HepG2 (cell line): Measurements from ENCODE around the gene ACSS1. TPM values are rescaled to one million over a fixed set of nuclear protein-coding genes. Genes with fewer than 3 reads are reported as not detected.

Experiments used
- ATAC-seq: fragments of 200-7000 bp; cut with Tn5 transposase; 3 replicates; pipeline ENCODE4 v1.9.1; 2020; ENCODE audit warnings: mild to moderate bottlenecking, moderate library complexity
- BruUV-seq: library from RNA; stranded (reverse); fragments of 400-500 nt; replicated peaks from 2 replicates; lab custom pipeline; 2021; lab: Mats Ljungman, UMichigan
- CTCF ChIA-PET: fragments of 300-600 bp; formaldehyde crosslinking; extraction: SDS; loops from one replicate; lab custom pipeline; 2021; ENCODE audit warnings: low total read pairs, inconsistent platforms, low intra/inter-chr PET ratio; lab: Yijun Ruan, JAX
- POLR2A ChIA-PET: fragments of 350-600 bp; sonication (Branson Sonifier 250); formaldehyde crosslinking; loops from one replicate; lab custom pipeline; 2020; ENCODE audit warnings: antibody characterized with exemption, inconsistent platforms; lab: Yijun Ruan, JAX
- DNase-seq: peaks from one replicate; pipeline ENCODE4 v3.0.0-alpha.2; 2015; ENCODE audit warnings: low spot score
- FAIRE-seq: peaks from 3 replicates; lab custom pipeline; 2011; peaks lifted over from hg19 to GRCh38; lab: Jason Lieb, UNC
- H2AFZ ChIP-seq: one replicate; pipeline ENCODE4 v1.6.1; 2011; ENCODE audit warnings: low read length, inconsistent platforms
- H3K27ac ChIP-seq: fragments of 300-600 bp; 3 replicates; pipeline ENCODE4 v1.8.0; 2011; ENCODE audit warnings: mixed run types, mild to moderate bottlenecking, mixed read lengths, low read length, inconsistent platforms; ENCODE audit not compliant: insufficient read depth; ENCODE audit errors: extremely low read length
- H3K27me3 ChIP-seq, 2 experiments: fragments of 200-600 bp in 1 of 2; 2 replicates in 1 of 2; 3 replicates in 1 of 2; pipeline versions ENCODE4 v1.6.0 to v1.8.0; 2011; ENCODE audit warnings: low read length in 2 of 2, mild to moderate bottlenecking in 2 of 2, moderate library complexity in 2 of 2, inconsistent platforms in 1 of 2; ENCODE audit not compliant: insufficient read depth in 2 of 2, control insufficient read depth in 1 of 2
- H3K36me3 ChIP-seq, 2 experiments: fragments of 200-600 bp in 1 of 2; replicated peaks in 1 of 2; 2 replicates in 1 of 2; 3 replicates in 1 of 2; pipeline versions ENCODE4 v1.5.1 to v1.8.0; 2011; ENCODE audit warnings: low read length in 2 of 2, inconsistent platforms in 1 of 2; ENCODE audit not compliant: insufficient read depth in 2 of 2, control insufficient read depth in 1 of 2
- H3K4me1 ChIP-seq: 2 replicates; pipeline ENCODE4 v1.5.1; 2012; ENCODE audit warnings: low read length, inconsistent platforms; ENCODE audit not compliant: insufficient read depth
- H3K4me2 ChIP-seq: 2 replicates; pipeline ENCODE4 v1.6.0; 2011; ENCODE audit warnings: low read depth, low read length, inconsistent platforms
- H3K4me3 ChIP-seq, 3 experiments: fragments of 200-600 bp in 1 of 3; sonication (generic), shearing (Covaris generic) in 1 of 3; replicated peaks in 1 of 3; 2 replicates each; pipeline ENCODE4 v1.5.1; 2011 to 2016; ENCODE audit warnings: low read length in 3 of 3, inconsistent platforms in 2 of 3, low read depth in 2 of 3, mild to moderate bottlenecking in 2 of 3, control low read depth in 1 of 3, mixed read lengths in 1 of 3; ENCODE audit not compliant: insufficient read depth in 1 of 3
- H3K79me2 ChIP-seq: one replicate; pipeline ENCODE4 v1.6.1; 2011; ENCODE audit warnings: low read length, inconsistent platforms; ENCODE audit not compliant: insufficient read depth
- H3K9ac ChIP-seq: 2 replicates; pipeline ENCODE4 v1.6.0; 2011; ENCODE audit warnings: mild to moderate bottlenecking, low read depth, low read length, inconsistent platforms; ENCODE audit not compliant: insufficient read depth
- H3K9me3 ChIP-seq: 2 replicates; pipeline ENCODE4 v1.5.1; 2012; ENCODE audit warnings: mild to moderate bottlenecking, low read length
- H4K20me1 ChIP-seq: 2 replicates; pipeline ENCODE4 v1.6.0; 2011; ENCODE audit warnings: inconsistent platforms, mild to moderate bottlenecking, low read length, moderate library complexity; ENCODE audit not compliant: insufficient read depth
- DPF2 ChIP-seq: sonication (generic); formaldehyde crosslinking; IDR thresholded peaks from 2 replicates; pipeline ENCODE4 v1.4.0; 2020; ENCODE audit warnings: mild to moderate bottlenecking, low read depth, missing genetic modification reagents, borderline replicate concordance
- GFI1 ChIP-seq: sonication (generic); formaldehyde crosslinking; IDR thresholded peaks from 2 replicates; pipeline ENCODE4 v1.5.0; 2020; ENCODE audit warnings: missing genetic modification reagents, mild to moderate bottlenecking, borderline replicate concordance
- JUN ChIP-seq: sonication (generic); formaldehyde crosslinking; IDR thresholded peaks from 2 replicates; pipeline ENCODE4 v1.4.0; 2020; ENCODE audit warnings: mild to moderate bottlenecking, missing genetic modification reagents
- RBFOX2 ChIP-seq: fragments of 200-400 bp; formaldehyde crosslinking; IDR thresholded peaks from 2 replicates; pipeline ENCODE4 v1.6.1; 2017; ENCODE audit warnings: low read depth, mild to moderate bottlenecking, low read length
- RFXANK ChIP-seq: IDR thresholded peaks from 2 replicates; pipeline ENCODE4 v1.6.1; 2016
- THAP11 ChIP-seq: IDR thresholded peaks from 2 replicates; pipeline ENCODE4 v1.6.1; 2016; ENCODE audit warnings: missing biosample characterization, missing genetic modification reagents
- ZNF431 ChIP-seq: sonication (generic); formaldehyde crosslinking; IDR thresholded peaks from 2 replicates; pipeline ENCODE4 v1.9.0; 2022; ENCODE audit warnings: missing genetic modification reagents, low read depth, mild to moderate bottlenecking, borderline replicate concordance
- ZNF83 ChIP-seq: sonication (generic); formaldehyde crosslinking; IDR thresholded peaks from 2 replicates; pipeline ENCODE4 v1.4.0; 2020; ENCODE audit warnings: missing genetic modification reagents, mild to moderate bottlenecking, borderline replicate concordance
- WGBS: methylation state at CpG from one replicate; pipeline ENCODE4 v1.1.6; 2017; ENCODE audit warnings: low lambda C conversion rate; 5-methylcytosine and 5-hydroxymethylcytosine counted together
- in situ Hi-C: cut with HindIII; loops from 2 replicates; pipeline ENCODE4 v1.10.0; 2017; ENCODE audit warnings: low pct_unique_long_range_greater_than_20kb; ENCODE audit not compliant: extremely low pct_ligation_motif_present
- intact Hi-C: fragments of 100-400 bp; cut with micrococcal nuclease; formaldehyde crosslinking; loops from one replicate; pipeline ENCODE4 v1.10.0; 2022; ENCODE audit not compliant: unreplicated experiment
- polyA plus RNA-seq, 8 experiments: library from polyadenylated mRNA; depleted of rRNA in 3 of 8; stranded (reverse) in 7 of 8; unstranded in 1 of 8; fragments of >200 nt; fragmentation: Illumina TruSeq in 4 of 8; extraction: Trizol in 4 of 8; gene quantifications; 2 replicates each; pipeline versions ENCODE4 v1.2.1 to v1.2.3, GENCODE V29; 2011 to 2016; ENCODE audit warnings: low read depth in 4 of 8, missing spikeins in 1 of 8, mixed read lengths in 1 of 8; ENCODE audit not compliant: insufficient read depth in 1 of 8
- total RNA-seq, 5 experiments: library from RNA; depleted of rRNA; stranded (reverse); fragments of >200 nt; fragmentation: Illumina TruSeq; extraction: Trizol; gene quantifications; 2 replicates each; pipeline ENCODE4 v1.2.3, GENCODE V29; 2016; ENCODE audit warnings: low read depth in 1 of 5
- TF ChIP-seq, protein P1 (sequence below): IDR thresholded peaks from 2 replicates; pipeline ENCODE4 v1.6.1; 2016; ENCODE audit warnings: control low read depth
- TF ChIP-seq, protein P2 (sequence below): sonication (generic); formaldehyde crosslinking; IDR thresholded peaks from 2 replicates; pipeline ENCODE4 v1.5.0; 2020; ENCODE audit warnings: missing genetic modification reagents, mild to moderate bottlenecking, borderline replicate concordance
- TF ChIP-seq, protein P3 (sequence below): sonication (generic); formaldehyde crosslinking; IDR thresholded peaks from 2 replicates; pipeline ENCODE4 v1.4.0; 2020; ENCODE audit warnings: missing genetic modification reagents
- TF ChIP-seq, protein P4 (sequence below): sonication (generic); formaldehyde crosslinking; IDR thresholded peaks from 2 replicates; pipeline ENCODE4 v1.8.0; 2023; ENCODE audit warnings: mild to moderate bottlenecking, missing genetic modification reagents
- TF ChIP-seq, protein P5 (sequence below): sonication (generic); formaldehyde crosslinking; IDR thresholded peaks from 2 replicates; pipeline ENCODE4 v1.5.0; 2020; ENCODE audit warnings: missing genetic modification reagents, mild to moderate bottlenecking, borderline replicate concordance
- TF ChIP-seq, protein P6 (sequence below): sonication (generic); formaldehyde crosslinking; IDR thresholded peaks from 2 replicates; pipeline ENCODE4 v1.5.0; 2020; ENCODE audit warnings: missing genetic modification reagents

ACSS1 gene
- total and polyA plus RNA-seq, 2 of the 13 experiments (the other 11 are each of a cell fraction or from before 2014, with no cell fraction given): 15.2 to 41.6 TPM

DNA sequence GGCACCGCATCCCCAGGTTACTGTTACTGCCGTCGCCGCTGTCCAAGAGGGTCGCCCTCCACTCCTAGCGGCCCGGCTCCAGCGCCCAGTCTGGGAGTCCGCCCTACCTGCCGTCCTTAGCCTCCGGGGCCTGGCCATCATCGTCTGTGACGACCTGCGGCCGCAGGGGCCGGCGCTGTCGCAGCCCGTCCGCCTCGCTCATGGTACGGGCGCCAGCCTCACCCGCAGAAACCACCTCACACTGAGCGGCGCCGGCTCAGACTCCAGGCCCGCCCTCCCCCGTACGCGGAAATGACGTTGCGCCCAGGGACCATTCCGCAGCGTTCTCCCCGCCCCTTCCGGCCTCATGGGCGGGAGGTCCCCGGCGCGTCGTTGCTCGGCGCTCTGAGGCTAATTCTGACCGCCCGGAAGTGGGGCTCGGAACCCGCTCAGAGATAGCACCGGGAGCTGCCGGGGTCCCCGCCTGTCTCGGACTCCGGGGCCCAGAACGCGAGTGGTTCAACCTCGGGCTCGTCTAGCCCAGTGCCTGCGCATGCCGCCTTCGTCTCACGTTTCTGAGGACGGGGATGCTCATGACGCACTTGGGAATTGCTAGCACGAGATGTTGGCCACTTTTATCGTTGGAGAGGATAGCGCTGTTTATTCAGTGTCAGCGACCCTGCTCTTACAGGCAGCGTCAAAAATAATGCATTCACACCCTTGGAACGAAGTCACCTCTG is 65.3 kb downstream of the ACSS1 start, which contains the start of gene APMAP (continued):
- TF ChIP-seq GFI1 (CRISPR knock-in tag): peak; percentile 75
- TF ChIP-seq, protein P1, sequence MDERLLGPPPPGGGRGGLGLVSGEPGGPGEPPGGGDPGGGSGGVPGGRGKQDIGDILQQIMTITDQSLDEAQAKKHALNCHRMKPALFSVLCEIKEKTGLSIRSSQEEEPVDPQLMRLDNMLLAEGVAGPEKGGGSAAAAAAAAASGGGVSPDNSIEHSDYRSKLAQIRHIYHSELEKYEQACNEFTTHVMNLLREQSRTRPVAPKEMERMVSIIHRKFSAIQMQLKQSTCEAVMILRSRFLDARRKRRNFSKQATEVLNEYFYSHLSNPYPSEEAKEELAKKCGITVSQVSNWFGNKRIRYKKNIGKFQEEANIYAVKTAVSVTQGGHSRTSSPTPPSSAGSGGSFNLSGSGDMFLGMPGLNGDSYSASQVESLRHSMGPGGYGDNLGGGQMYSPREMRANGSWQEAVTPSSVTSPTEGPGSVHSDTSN (CRISPR knock-in tag): no peak
- TF ChIP-seq ZNF431: peak; percentile 94
- TF ChIP-seq RBFOX2: peak; percentile 99
- TF ChIP-seq, protein P2, sequence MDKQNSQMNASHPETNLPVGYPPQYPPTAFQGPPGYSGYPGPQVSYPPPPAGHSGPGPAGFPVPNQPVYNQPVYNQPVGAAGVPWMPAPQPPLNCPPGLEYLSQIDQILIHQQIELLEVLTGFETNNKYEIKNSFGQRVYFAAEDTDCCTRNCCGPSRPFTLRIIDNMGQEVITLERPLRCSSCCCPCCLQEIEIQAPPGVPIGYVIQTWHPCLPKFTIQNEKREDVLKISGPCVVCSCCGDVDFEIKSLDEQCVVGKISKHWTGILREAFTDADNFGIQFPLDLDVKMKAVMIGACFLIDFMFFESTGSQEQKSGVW: no peak
- peak; percentile 78; the same call in 1 of the 2 replicates for TF ChIP-seq JUN (CRISPR knock-in tag)

DNA sequence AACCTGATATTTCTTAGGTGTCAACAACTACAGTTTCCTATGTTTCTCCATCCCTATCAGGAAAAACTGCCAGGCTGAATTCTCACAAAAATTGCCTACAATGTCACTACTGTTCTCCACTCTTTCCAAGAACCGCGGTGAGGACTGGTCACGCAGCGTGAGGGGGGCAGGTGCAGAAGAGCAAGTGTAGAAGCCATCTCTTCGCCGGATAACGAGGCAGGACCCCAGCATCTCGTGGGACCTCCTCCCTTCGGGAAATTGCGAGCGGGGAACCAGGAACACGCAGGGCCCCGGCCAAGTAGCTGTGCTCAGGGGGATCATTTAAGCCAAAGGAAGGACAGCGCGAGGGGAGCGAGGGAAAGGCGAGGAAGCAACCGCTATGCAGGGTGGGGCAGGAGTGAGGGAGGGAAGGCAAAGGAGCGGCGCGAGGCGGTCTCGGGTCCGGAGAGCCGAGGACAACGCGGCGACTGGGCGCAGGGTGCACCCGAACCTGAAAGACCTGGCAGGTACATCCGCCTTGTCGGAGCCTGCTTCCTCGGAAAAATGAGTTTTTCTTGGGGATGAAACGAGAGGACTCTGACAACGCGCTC is 65.9 kb downstream of the ACSS1 start:
- ChIA-PET POLR2A (interaction anchor here (1.0 to 1.9 kb wide), 4 partner anchors 65 to 256 kb away, joined by 3 to 6 read pairs (median 4); partner anchors contain the start of genes ACSS1 and PYGB), CTCF (interaction anchor here (3.9 to 6.9 kb wide), 2 partner anchors 73 to 85 kb away, joined by 35 to 138 read pairs; no protein-coding TSS in a partner anchor)
- Histone ChIP-seq H4K20me1 (no peaks in the 10 kb centered on the region; the same call in 1 of the 2 replicates), H3K4me3 (peak overlapping the region; percentile 75 to 88 (median 85)), H3K36me3 (no peaks in the 10 kb centered on the region), H3K79me2 (peaks cover 54% of the 10 kb centered on the region), H3K4me1 (peaks cover 74% of the 10 kb centered on the region), H3K4me2 (peak overlapping the region; percentile 97), H3K9me3 (no peaks in the 10 kb centered on the region), H2AFZ (no peak overlapping the region), H3K9ac (peak overlapping the region; percentile 78), H3K27ac (peak overlapping the region; percentile 67), H3K27me3 (peaks cover 1 to 7% of the 10 kb centered on the region in 2 experiments; a peak in 1 of 5 replicates)
- in situ Hi-C loops: loop anchor here (5.0 to 10.0 kb wide), 2 partner anchors 205 to 303 kb away; partner anchors contain the start of gene ENTPD6
- WGBS: under 1% methylated on average over 30 of the region's 36 CpGs
- DNase-seq (no peak), FAIRE-seq (no peak), ATAC-seq (peak; percentile 57)
- BruUV-seq: no TSS peak
- intact Hi-C loops: loop anchor here (5.0 to 10.0 kb wide), 2 partner anchors 300 to 403 kb away; partner anchors contain the start of gene ABHD12
- TF ChIP-seq, protein P3, sequence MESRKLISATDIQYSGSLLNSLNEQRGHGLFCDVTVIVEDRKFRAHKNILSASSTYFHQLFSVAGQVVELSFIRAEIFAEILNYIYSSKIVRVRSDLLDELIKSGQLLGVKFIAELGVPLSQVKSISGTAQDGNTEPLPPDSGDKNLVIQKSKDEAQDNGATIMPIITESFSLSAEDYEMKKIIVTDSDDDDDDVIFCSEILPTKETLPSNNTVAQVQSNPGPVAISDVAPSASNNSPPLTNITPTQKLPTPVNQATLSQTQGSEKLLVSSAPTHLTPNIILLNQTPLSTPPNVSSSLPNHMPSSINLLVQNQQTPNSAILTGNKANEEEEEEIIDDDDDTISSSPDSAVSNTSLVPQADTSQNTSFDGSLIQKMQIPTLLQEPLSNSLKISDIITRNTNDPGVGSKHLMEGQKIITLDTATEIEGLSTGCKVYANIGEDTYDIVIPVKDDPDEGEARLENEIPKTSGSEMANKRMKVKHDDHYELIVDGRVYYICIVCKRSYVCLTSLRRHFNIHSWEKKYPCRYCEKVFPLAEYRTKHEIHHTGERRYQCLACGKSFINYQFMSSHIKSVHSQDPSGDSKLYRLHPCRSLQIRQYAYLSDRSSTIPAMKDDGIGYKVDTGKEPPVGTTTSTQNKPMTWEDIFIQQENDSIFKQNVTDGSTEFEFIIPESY (CRISPR knock-in tag): no peak
- TF ChIP-seq, protein P4, sequence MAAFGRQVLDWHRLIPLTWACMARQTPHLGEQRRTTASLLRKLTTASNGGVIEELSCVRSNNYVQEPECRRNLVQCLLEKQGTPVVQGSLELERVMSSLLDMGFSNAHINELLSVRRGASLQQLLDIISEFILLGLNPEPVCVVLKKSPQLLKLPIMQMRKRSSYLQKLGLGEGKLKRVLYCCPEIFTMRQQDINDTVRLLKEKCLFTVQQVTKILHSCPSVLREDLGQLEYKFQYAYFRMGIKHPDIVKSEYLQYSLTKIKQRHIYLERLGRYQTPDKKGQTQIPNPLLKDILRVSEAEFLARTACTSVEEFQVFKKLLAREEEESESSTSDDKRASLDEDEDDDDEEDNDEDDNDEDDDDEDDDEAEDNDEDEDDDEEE (CRISPR knock-in tag): no peak; the same call in 1 of the 2 replicates
- TF ChIP-seq DPF2 (CRISPR knock-in tag) (no peak), RFXANK (CRISPR knock-in tag) (no peak), ZNF83 (CRISPR knock-in tag) (no peak), THAP11 (CRISPR knock-in tag) (no peak)
- TF ChIP-seq, protein P5, sequence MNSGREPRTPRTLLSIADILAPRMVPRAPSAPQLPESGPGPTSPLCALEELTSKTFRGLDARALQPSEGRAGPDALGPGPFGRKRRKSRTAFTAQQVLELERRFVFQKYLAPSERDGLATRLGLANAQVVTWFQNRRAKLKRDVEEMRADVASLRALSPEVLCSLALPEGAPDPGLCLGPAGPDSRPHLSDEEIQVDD (CRISPR knock-in tag): no peak; the same call in 1 of the 2 replicates
- TF ChIP-seq, protein P6, sequence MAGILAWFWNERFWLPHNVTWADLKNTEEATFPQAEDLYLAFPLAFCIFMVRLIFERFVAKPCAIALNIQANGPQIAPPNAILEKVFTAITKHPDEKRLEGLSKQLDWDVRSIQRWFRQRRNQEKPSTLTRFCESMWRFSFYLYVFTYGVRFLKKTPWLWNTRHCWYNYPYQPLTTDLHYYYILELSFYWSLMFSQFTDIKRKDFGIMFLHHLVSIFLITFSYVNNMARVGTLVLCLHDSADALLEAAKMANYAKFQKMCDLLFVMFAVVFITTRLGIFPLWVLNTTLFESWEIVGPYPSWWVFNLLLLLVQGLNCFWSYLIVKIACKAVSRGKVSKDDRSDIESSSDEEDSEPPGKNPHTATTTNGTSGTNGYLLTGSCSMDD (CRISPR knock-in tag): no peak
